Activated T-cell treated with anti-CD3 and anti-CD28 coated beads, Interleukin-2, amount 50 U/mL, for 24 hours (primary cell): ENCODE results near the gene GORASP2.

Source experiments
- DNase-seq: peaks from one replicate; pipeline ENCODE4 v3.0.0-alpha.2; 2020
- H3K27ac Mint-ChIP-seq: 2 replicates; pipeline ENCODE4 v1.8.0; 2020; ENCODE audit warnings: mild to moderate bottlenecking, mixed read lengths
- H3K27me3 Mint-ChIP-seq: 2 replicates; pipeline ENCODE4 v1.8.0; 2020; ENCODE audit warnings: mixed read lengths
- H3K36me3 Mint-ChIP-seq: 2 replicates; pipeline ENCODE4 v1.8.0; 2020; ENCODE audit warnings: low read depth, mixed read lengths
- H3K4me1 Mint-ChIP-seq: 2 replicates; pipeline ENCODE4 v1.8.0; 2020; ENCODE audit warnings: low read depth, mixed read lengths
- H3K4me3 Mint-ChIP-seq: 2 replicates; pipeline ENCODE4 v1.8.0; 2020; ENCODE audit warnings: mild to moderate bottlenecking, moderate library complexity, mixed read lengths
- H3K9me3 Mint-ChIP-seq: 2 replicates; pipeline ENCODE4 v1.8.0; 2020; ENCODE audit warnings: mixed read lengths

GORASP2 gene

GRCh38 chr2:170928824-170929685 lies at the start of gene GORASP2:
Gene GORASP2 (plus strand): TSS chr2:170929253. CDS start chr2:170929341, 88 bp downstream.
- no peaks in the 10 kb centered on the region for H3K9me3 Mint-ChIP-seq
- peak within 1 kb of the TSS; percentile 97 for H3K27ac Mint-ChIP-seq
- peak; percentile 97 for DNase-seq
- H3K4me3 Mint-ChIP-seq: peak within 1 kb of the TSS; percentile 96
- peaks cover 38% of the 10 kb centered on the region for H3K36me3 Mint-ChIP-seq
- H3K4me1 Mint-ChIP-seq: peaks cover 49% of the 10 kb centered on the region
- H3K27me3 Mint-ChIP-seq: no peaks in the 10 kb centered on the region

DNA sequence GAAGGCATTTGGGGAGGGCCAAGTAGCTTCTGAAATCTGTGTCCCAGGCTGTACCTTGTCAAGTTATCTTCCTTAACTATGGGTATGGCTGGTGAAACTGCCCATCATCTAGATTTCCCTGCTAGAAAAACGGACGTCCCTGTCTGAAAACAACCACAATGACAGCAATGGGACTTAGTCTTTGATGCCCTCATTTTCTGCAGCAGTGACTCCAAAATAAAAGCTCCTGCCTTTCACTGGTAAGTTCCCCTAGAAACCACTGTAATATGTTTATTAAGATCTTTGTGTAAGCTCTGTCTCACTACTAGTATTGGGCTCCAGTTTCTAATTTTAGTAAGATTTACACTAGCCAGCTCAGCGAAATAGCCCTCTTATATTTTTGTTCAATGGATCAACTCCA lies 47.2 kb upstream of the GORASP2 start:
- Mint-ChIP-seq H3K4me3 (no peak overlapping the region), H3K27me3 (peaks cover 14% of the 10 kb centered on the region), H3K36me3 (no peaks in the 10 kb centered on the region), H3K4me1 (peaks cover 9% of the 10 kb centered on the region), H3K9me3 (no peaks in the 10 kb centered on the region), H3K27ac (no peak overlapping the region)
- no peak for DNase-seq

GRCh38 chr2:170882758-170883157 lies 46.3 kb upstream of the GORASP2 start:
- Mint-ChIP-seq H3K4me1 (peaks cover 9% of the 10 kb centered on the region), H3K36me3 (no peaks in the 10 kb centered on the region)

GRCh38 chr2:170883683-170884082 lies 45.4 kb upstream of the GORASP2 start:
- DNase-seq: no peak
- Mint-ChIP-seq H3K4me1 (peaks cover under 1% of the 10 kb centered on the region), H3K36me3 (no peaks in the 10 kb centered on the region), H3K27ac (no peak overlapping the region), H3K4me3 (no peak overlapping the region), H3K27me3 (peaks cover 14% of the 10 kb centered on the region), H3K9me3 (no peaks in the 10 kb centered on the region)

More at GRCh38 chr2:170882758-170883157, 46.3 kb upstream of the GORASP2 start:
- DNase-seq: no peak
- H3K9me3 Mint-ChIP-seq: no peaks in the 10 kb centered on the region
- peaks cover 14% of the 10 kb centered on the region for H3K27me3 Mint-ChIP-seq
- H3K4me3 Mint-ChIP-seq: no peak overlapping the region
- H3K27ac Mint-ChIP-seq: no peak overlapping the region

GRCh38 chr2:170885130-170885791 lies 43.8 kb upstream of the GORASP2 start:
- H3K9me3 Mint-ChIP-seq: no peaks in the 10 kb centered on the region
- no peaks in the 10 kb centered on the region for H3K36me3 Mint-ChIP-seq
- DNase-seq: no peak
- H3K4me3 Mint-ChIP-seq: no peak overlapping the region
- no peaks in the 10 kb centered on the region for H3K4me1 Mint-ChIP-seq
- no peak overlapping the region for H3K27ac Mint-ChIP-seq
- peaks cover 14% of the 10 kb centered on the region for H3K27me3 Mint-ChIP-seq

- H3K36me3 Mint-ChIP-seq: no peaks in the 10 kb centered on the region
- no peaks in the 10 kb centered on the region for H3K4me1 Mint-ChIP-seq
- H3K9me3 Mint-ChIP-seq: no peaks in the 10 kb centered on the region
- H3K4me3 Mint-ChIP-seq: no peak overlapping the region
- peaks cover 14% of the 10 kb centered on the region for H3K27me3 Mint-ChIP-seq
- H3K27ac Mint-ChIP-seq: no peak overlapping the region
- DNase-seq: no peak
These were observed 42.7 kb upstream of the GORASP2 start for GRCh38 chr2:170886386-170886785.

DNA sequence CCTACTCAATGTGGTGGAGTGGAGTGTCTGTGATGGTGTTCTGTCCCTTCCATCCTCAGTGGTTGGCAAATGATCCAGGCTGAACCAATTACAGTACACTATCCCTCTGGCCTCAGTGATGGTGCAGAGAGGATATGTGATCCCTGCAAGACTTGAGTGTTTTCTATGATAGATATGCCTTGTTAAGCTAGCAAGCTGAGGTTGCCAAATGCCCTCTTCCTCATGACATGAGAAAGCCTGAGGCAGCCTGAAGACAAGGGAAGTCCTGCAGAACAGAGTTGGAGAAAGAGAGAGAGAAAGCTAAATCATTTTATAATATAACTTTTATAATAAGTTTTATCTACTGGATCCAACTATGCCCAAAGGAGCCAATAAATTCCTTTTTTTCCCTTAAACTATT lies 41.6 kb upstream of the GORASP2 start:
- H3K4me3 Mint-ChIP-seq: no peak overlapping the region
- no peaks in the 10 kb centered on the region for H3K9me3 Mint-ChIP-seq
- DNase-seq: no peak
- H3K4me1 Mint-ChIP-seq: no peaks in the 10 kb centered on the region
- H3K36me3 Mint-ChIP-seq: no peaks in the 10 kb centered on the region
- H3K27me3 Mint-ChIP-seq: peaks cover 14% of the 10 kb centered on the region
- no peak overlapping the region for H3K27ac Mint-ChIP-seq

- H3K27me3 Mint-ChIP-seq: peaks cover 13% of the 10 kb centered on the region
- H3K27ac Mint-ChIP-seq: no peak overlapping the region
- H3K36me3 Mint-ChIP-seq: no peaks in the 10 kb centered on the region
- no peak overlapping the region for H3K4me3 Mint-ChIP-seq
- H3K4me1 Mint-ChIP-seq: no peaks in the 10 kb centered on the region
- no peaks in the 10 kb centered on the region for H3K9me3 Mint-ChIP-seq
- DNase-seq: no peak
These were observed 41.2 kb upstream of the GORASP2 start for GRCh38 chr2:170887896-170888295.

DNA sequence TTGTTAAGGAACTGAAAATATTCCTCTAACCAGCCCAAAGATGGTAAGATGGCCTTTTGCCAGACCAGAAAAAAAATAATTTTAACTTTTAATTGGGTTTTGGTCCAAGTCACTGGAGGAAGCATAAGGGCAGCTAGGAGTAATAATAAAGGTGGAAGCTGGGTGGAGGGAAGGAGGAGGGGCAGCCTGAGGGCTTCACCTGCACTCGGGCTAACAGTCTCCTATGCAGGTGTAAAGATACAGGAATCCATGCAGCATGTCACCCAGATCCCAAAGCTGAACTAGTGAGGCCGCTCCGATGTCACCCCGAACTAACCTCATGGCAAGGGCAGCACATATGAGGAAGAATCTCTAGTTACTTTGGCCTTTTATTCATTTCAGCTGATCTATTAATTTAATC lies 37.2 kb upstream of the GORASP2 start:
- Mint-ChIP-seq H3K36me3 (no peaks in the 10 kb centered on the region), H3K4me1 (no peaks in the 10 kb centered on the region), H3K27ac (no peak overlapping the region), H3K4me3 (no peak overlapping the region), H3K9me3 (no peaks in the 10 kb centered on the region), H3K27me3 (no peaks in the 10 kb centered on the region)
- no peak for DNase-seq

- Mint-ChIP-seq H3K27ac (no peak overlapping the region), H3K4me1 (no peaks in the 10 kb centered on the region), H3K36me3 (no peaks in the 10 kb centered on the region), H3K4me3 (no peak overlapping the region), H3K27me3 (no peaks in the 10 kb centered on the region), H3K9me3 (no peaks in the 10 kb centered on the region)
- no peak for DNase-seq
These were observed 36.6 kb upstream of the GORASP2 start for GRCh38 chr2:170892391-170892951.

- Mint-ChIP-seq H3K36me3 (no peaks in the 10 kb centered on the region), H3K27me3 (peaks cover 4% of the 10 kb centered on the region), H3K4me1 (no peaks in the 10 kb centered on the region), H3K27ac (no peak overlapping the region), H3K4me3 (no peak overlapping the region), H3K9me3 (no peaks in the 10 kb centered on the region)
- DNase-seq: no peak
These were observed 33.9 kb upstream of the GORASP2 start for GRCh38 chr2:170895023-170895757.

DNA sequence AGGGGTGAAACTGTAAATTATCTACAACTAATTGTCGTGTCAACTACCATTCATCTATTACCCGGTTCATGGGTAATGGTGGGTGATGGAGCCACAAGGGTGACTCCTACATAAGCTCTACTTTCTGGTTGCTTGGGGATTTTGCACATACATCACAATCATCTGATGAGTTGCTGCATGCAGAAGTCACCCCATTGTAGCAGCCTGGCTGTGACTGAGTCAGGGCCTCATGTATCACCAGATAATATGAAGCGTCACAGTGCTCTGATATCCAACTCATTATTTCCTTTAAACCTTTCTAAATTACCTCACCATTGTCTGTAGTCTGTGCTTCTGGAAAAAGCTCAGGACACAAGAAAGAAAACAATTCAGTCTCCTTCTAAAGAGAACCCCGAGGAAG lies 32.4 kb upstream of the GORASP2 start:
- Mint-ChIP-seq H3K27me3 (peaks cover 4% of the 10 kb centered on the region), H3K36me3 (no peaks in the 10 kb centered on the region), H3K4me1 (no peaks in the 10 kb centered on the region), H3K27ac (no peak overlapping the region), H3K4me3 (no peak overlapping the region), H3K9me3 (no peaks in the 10 kb centered on the region)
- no peak for DNase-seq

DNA sequence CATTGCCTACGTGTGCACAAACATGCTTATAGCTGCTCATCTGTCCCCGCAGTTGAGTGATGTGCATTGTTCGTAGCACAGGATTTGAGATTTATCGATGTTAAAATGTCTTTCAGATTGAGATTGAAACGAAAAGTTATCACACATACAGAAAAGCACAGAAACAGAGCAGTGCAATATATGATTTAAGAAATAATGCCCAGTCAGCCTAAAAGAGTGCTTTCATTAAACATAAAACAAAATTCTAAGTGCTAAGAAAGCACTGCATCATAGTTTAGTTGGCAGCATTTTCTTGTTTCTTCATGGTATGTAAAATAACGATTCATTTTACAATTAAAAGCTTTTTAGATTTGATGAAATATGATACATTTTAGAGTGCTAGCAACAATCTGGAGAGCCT lies 31.9 kb upstream of the GORASP2 start:
- peaks cover 4% of the 10 kb centered on the region for H3K27me3 Mint-ChIP-seq
- H3K27ac Mint-ChIP-seq: no peak overlapping the region
- H3K4me3 Mint-ChIP-seq: no peak overlapping the region
- H3K4me1 Mint-ChIP-seq: no peaks in the 10 kb centered on the region
- no peak for DNase-seq
- H3K9me3 Mint-ChIP-seq: no peaks in the 10 kb centered on the region
- no peaks in the 10 kb centered on the region for H3K36me3 Mint-ChIP-seq

- Mint-ChIP-seq H3K4me3 (no peak overlapping the region), H3K9me3 (peaks cover 17% of the 10 kb centered on the region), H3K4me1 (no peaks in the 10 kb centered on the region), H3K36me3 (peaks cover 7% of the 10 kb centered on the region), H3K27ac (no peak overlapping the region), H3K27me3 (peaks cover 9% of the 10 kb centered on the region)
- no peak for DNase-seq
These were observed 23.2 kb upstream of the GORASP2 start for GRCh38 chr2:170905864-170906263.
